ENCODE data around the gene TOE1. TPM values are rescaled to one million over a fixed set of nuclear protein-coding genes. Genes with fewer than 3 reads are reported as not detected.

TOE1 gene
- total and polyA plus RNA-seq, 9 of the 15 experiments (the other 6 are each of a cell fraction or from before 2014, with no cell fraction given): 32.1 to 85.7 (median 38.0) TPM

DNA sequence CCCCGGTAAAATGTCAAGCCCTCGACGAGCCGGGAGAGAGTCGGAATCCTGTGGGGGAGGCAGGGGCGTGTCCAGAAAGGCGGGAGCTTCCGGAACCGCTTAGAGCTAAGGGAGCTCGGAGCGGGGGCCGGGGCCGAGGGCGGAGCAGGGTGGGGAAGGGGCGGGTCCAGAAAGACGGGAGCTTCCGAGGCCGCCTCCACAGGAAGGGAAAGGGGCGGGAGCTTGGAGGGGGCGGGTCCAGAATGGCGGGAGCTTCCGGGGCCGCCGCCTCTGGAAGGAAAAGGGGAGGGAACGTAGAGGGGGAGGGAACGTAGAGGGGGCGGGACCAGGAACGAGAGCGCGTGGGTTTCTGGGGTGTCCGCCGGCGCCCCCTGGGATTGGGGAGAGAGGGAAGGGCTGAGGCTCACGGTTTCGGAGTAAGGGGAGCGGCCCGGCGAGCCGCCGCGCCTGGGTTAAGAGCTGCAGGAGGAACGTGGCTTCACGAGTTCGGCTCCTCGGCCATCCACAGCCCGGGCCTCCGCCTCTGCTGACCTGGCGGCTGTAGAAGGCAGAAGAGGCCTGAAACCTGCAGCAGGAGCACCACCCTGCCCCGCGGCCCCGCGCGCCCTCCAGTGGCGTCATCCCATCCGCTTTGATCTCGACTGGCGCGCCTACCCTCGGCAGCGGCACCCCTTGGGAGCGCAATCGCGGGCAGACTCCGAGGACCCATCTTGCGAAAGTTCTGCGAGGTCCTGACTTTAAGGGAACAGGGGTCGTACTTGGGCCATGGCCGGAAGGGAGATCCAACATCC lies 36.3 kb upstream of the TOE1 start (continued):
- TF ChIP-seq TBL1XR1 (IDR thresholded peaks at IDR 0.05; ENCODE audit: low read length in 2 of 2) (no peak), GATAD2A (IDR thresholded peaks at IDR 0.05) (peak; percentile 58), POLR3A (IDR thresholded peaks at IDR 0.05; ENCODE audit: borderline replicate concordance, extremely low read depth, insufficient read depth, insufficient read length) (no peak), CBX1 (IDR thresholded peaks at IDR 0.05; ENCODE audit: low read depth) (peak; percentile 84), ZNF41 (CRISPR knock-in tag; conservative IDR thresholded peaks at IDR 0.05) (peak; percentile 9; the same call in 1 of the 2 replicates), SRSF7 (optimal IDR thresholded peaks at IDR 0.05; ENCODE audit: low read depth, low read length) (no peak), CHD1 (IDR thresholded peaks at IDR 0.05; ENCODE audit: low read length) (peak; percentile 21), MYNN (IDR thresholded peaks at IDR 0.05) (peak; percentile 83; the same call in 1 of the 2 replicates), MYNN (CRISPR knock-in tag; IDR thresholded peaks at IDR 0.05) (no peak), RNF2 (IDR thresholded peaks at IDR 0.05) (no peak; the same call in 1 of the 2 replicates), ZKSCAN3 (CRISPR knock-in tag; IDR thresholded peaks at IDR 0.05) (no peak), ARID2 (IDR thresholded peaks at IDR 0.05) (peak; percentile 60; the same call in 1 of the 2 replicates), KAT2B (IDR thresholded peaks at IDR 0.05; ENCODE audit: low read depth, low read length) (no peak), STAG1 (CRISPR knock-in tag; IDR thresholded peaks at IDR 0.05; ENCODE audit: borderline replicate concordance) (peak; percentile 96), STAT5A (IDR thresholded peaks at IDR 0.05; ENCODE audit: borderline replicate concordance, low read length) (no peak), ZNF79 (CRISPR knock-in tag; IDR thresholded peaks at IDR 0.05; ENCODE audit: low read depth) (no peak)
- TF ChIP-seq, protein P1, sequence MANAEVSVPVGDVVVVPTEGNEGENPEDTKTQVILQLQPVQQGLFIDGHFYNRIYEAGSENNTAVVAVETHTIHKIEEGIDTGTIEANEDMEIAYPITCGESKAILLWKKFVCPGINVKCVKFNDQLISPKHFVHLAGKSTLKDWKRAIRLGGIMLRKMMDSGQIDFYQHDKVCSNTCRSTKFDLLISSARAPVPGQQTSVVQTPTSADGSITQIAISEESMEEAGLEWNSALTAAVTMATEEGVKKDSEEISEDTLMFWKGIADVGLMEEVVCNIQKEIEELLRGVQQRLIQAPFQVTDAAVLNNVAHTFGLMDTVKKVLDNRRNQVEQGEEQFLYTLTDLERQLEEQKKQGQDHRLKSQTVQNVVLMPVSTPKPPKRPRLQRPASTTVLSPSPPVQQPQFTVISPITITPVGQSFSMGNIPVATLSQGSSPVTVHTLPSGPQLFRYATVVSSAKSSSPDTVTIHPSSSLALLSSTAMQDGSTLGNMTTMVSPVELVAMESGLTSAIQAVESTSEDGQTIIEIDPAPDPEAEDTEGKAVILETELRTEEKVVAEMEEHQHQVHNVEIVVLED (CRISPR knock-in tag; IDR thresholded peaks at IDR 0.05): peak; percentile 51
- TF ChIP-seq, protein P2, sequence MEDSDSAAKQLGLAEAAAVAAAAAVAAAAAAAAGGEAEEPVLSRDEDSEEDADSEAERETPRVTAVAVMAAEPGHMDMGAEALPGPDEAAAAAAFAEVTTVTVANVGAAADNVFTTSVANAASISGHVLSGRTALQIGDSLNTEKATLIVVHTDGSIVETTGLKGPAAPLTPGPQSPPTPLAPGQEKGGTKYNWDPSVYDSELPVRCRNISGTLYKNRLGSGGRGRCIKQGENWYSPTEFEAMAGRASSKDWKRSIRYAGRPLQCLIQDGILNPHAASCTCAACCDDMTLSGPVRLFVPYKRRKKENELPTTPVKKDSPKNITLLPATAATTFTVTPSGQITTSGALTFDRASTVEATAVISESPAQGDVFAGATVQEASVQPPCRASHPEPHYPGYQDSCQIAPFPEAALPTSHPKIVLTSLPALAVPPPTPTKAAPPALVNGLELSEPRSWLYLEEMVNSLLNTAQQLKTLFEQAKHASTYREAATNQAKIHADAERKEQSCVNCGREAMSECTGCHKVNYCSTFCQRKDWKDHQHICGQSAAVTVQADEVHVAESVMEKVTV (CRISPR knock-in tag; IDR thresholded peaks at IDR 0.05): peak; percentile 91
- TF ChIP-seq, protein P3, sequence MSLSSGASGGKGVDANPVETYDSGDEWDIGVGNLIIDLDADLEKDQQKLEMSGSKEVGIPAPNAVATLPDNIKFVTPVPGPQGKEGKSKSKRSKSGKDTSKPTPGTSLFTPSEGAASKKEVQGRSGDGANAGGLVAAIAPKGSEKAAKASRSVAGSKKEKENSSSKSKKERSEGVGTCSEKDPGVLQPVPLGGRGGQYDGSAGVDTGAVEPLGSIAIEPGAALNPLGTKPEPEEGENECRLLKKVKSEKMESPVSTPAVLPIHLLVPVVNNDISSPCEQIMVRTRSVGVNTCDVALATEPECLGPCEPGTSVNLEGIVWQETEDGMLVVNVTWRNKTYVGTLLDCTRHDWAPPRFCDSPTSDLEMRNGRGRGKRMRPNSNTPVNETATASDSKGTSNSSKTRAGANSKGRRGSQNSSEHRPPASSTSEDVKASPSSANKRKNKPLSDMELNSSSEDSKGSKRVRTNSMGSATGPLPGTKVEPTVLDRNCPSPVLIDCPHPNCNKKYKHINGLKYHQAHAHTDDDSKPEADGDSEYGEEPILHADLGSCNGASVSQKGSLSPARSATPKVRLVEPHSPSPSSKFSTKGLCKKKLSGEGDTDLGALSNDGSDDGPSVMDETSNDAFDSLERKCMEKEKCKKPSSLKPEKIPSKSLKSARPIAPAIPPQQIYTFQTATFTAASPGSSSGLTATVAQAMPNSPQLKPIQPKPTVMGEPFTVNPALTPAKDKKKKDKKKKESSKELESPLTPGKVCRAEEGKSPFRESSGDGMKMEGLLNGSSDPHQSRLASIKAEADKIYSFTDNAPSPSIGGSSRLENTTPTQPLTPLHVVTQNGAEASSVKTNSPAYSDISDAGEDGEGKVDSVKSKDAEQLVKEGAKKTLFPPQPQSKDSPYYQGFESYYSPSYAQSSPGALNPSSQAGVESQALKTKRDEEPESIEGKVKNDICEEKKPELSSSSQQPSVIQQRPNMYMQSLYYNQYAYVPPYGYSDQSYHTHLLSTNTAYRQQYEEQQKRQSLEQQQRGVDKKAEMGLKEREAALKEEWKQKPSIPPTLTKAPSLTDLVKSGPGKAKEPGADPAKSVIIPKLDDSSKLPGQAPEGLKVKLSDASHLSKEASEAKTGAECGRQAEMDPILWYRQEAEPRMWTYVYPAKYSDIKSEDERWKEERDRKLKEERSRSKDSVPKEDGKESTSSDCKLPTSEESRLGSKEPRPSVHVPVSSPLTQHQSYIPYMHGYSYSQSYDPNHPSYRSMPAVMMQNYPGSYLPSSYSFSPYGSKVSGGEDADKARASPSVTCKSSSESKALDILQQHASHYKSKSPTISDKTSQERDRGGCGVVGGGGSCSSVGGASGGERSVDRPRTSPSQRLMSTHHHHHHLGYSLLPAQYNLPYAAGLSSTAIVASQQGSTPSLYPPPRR (CRISPR knock-in tag; IDR thresholded peaks at IDR 0.05; ENCODE audit: borderline replicate concordance): peak; percentile 75; the same call in 1 of the 2 replicates
- TF ChIP-seq, protein P4, sequence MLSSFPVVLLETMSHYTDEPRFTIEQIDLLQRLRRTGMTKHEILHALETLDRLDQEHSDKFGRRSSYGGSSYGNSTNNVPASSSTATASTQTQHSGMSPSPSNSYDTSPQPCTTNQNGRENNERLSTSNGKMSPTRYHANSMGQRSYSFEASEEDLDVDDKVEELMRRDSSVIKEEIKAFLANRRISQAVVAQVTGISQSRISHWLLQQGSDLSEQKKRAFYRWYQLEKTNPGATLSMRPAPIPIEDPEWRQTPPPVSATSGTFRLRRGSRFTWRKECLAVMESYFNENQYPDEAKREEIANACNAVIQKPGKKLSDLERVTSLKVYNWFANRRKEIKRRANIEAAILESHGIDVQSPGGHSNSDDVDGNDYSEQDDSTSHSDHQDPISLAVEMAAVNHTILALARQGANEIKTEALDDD (IDR thresholded peaks at IDR 0.05): no peak

Measured in K562 (cell line).